HEK293T (cell line): ENCODE measurements around the gene SLC6A19.

ENCODE experiments used
- ARNT ChIP-seq: fragments of 450-650 bp; IDR thresholded peaks from 2 replicates; pipeline ENCODE4 v1.6.1; 2017; ENCODE audit warnings: mild to moderate bottlenecking
- BHLHE40 ChIP-seq: fragments of 450-650 bp; IDR thresholded peaks from 2 replicates; pipeline ENCODE4 v1.6.1; 2016; ENCODE audit warnings: mild to moderate bottlenecking, moderate library complexity, borderline replicate concordance
- ELF4 ChIP-seq: fragments of 450-650 bp; IDR thresholded peaks from 2 replicates; pipeline ENCODE4 v1.6.1; 2017; ENCODE audit warnings: antibody characterized with exemption
- FOXA1 ChIP-seq: fragments of 450-650 bp; IDR thresholded peaks from 2 replicates; pipeline ENCODE4 v1.6.1; 2016; ENCODE audit warnings: mild to moderate bottlenecking
- FOXM1 ChIP-seq: fragments of 450-650 bp; IDR thresholded peaks from 2 replicates; pipeline ENCODE4 v1.6.1; 2017; ENCODE audit warnings: mild to moderate bottlenecking, borderline replicate concordance
- HDGF ChIP-seq: fragments of 450-650 bp; IDR thresholded peaks from 2 replicates; pipeline ENCODE4 v1.6.1; 2017; ENCODE audit warnings: antibody characterized with exemption, borderline replicate concordance
- L3MBTL2 ChIP-seq: fragments of 450-650 bp; conservative IDR thresholded peaks from 2 replicates; pipeline ENCODE4 v1.6.1; 2016; ENCODE audit warnings: mild to moderate bottlenecking
- PKNOX1 ChIP-seq: fragments of 450-650 bp; IDR thresholded peaks from 2 replicates; pipeline ENCODE4 v1.6.1; 2016
- SP1 ChIP-seq: fragments of 450-650 bp; IDR thresholded peaks from 2 replicates; pipeline ENCODE4 v1.6.1; 2017
- ZNF384 ChIP-seq: fragments of 450-650 bp; IDR thresholded peaks from 2 replicates; pipeline ENCODE4 v1.6.1; 2016

GRCh38 chr5:1185038-1185627 is 16.3 kb upstream of the SLC6A19 start:
- no peak for TF ChIP-seq FOXM1
- TF ChIP-seq SP1 = no peak
- no peak for TF ChIP-seq BHLHE40
- no peak for TF ChIP-seq L3MBTL2
- no peak for TF ChIP-seq FOXA1
- no peak for TF ChIP-seq PKNOX1
- no peak for TF ChIP-seq ZNF384
- no peak for TF ChIP-seq HDGF
- no peak for TF ChIP-seq ELF4
- TF ChIP-seq ARNT = no peak
